ENCODE data around the gene RNF17.
"Not testable (repeated sequence)": the region's sequence is repeated elsewhere in the genome, so short reads cannot be mapped to it uniquely, and the experiment has no call there.

RNF17 gene

DNA sequence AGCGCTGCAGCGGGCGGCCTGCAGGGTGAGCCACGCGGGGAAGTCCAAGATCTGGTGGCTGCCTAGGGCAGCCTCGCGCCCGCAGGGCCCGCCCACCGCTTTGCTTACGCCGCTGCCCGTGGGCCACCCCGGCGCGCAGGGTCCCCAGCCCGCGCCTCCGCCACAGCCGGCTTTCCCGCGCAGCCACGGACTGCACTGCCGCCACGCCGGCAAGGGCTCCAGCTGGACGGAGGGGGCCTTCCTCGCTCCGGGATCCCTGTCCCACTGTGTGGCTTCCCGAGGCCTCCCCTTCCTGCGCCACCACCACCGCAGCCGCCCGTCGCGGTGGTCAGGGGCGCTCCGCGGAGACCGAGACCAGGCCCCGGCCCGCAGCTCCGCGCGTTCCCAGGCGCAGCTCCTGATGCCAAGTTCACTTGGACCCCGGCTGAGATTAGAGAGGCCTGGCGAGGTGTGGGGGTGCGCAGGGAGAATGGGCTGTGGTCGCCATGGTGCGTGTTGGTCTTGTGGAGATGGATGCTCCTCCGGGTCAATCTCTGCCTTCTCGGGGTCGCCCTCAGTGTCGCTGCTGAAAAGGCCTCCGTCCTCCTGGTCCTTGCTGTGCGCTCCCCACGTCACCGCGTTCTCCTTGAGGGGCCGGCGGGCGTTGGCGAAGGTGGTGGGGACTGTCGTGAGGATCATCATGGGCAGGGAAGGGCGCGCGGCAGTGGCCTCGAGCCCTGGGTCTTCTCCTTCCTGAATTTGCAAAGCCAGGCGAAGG lies 17.9 kb upstream of the RNF17 start:
- no peak for DNase-seq

DNA sequence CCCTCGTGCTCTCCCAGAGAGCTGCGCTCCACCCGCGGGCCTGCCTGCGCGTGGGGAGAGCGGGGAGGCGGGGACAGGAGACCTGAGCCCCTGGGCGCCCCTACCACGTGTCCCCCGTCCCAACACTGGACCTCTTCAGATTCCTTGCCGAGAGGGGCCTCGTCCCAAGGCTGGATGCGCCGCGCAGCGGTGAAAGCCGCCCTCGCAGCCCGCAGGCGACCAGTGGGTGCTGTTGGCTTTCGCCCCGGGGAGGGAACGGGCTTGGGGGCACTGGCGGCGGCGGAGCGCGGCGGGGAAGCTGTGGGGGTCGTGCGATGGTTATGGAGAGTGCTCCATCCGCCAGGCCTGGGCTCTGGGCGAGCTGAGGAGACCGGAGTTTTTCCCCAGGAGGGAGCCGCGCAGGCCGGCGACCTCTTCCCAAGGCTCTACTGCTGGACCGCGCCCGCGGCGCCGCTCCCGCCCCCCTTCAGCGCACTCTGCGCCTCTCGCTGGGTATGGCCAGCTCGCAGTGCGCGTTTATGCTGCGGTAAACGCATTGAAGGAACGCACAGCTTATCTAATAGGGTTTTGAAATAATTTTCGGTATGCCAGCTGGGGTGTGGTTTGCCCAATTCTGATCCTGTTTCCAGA lies 17.2 kb upstream of the RNF17 start:
- no peak for DNase-seq

DNA sequence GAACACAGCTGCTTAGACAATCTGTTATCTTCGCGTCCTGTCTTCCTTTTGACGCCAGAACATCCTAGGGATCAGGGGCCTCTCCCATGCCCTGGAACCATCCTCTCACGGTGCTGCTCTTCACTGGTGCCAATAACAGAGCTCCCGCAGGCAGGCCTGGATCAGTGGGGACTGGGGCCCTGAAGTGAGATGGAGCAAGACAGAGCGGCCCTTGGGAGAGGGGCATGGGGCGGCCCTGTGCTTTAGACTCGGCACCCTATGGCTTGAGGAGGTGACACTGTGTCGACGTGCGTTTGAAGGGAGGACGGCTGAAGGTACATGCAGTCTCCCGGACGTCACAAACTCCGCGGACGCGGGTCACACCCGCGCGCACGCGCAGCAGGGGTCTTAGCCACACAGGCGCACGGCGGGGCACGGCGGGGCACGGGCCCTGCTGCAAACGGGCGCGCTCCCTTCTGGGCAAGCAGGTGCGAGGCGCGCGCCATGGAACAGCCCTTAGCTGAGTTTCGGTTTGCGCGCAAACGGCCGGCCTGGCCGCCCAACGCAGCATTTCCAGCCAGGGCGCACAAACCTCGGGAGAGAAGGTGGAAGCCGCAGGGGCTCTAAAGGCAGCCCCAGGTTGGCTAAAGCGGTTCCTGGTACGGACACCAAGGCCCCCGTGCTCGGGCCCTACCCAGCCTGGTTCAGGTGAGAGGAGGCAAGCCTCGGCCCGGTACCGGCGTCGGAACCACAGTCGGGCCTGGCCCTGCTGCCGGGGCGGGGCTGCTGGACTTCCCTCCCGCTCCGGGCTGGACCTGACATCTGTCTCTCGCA lies 16.5 kb upstream of the RNF17 start:
- DNase-seq, result no peak

DNA sequence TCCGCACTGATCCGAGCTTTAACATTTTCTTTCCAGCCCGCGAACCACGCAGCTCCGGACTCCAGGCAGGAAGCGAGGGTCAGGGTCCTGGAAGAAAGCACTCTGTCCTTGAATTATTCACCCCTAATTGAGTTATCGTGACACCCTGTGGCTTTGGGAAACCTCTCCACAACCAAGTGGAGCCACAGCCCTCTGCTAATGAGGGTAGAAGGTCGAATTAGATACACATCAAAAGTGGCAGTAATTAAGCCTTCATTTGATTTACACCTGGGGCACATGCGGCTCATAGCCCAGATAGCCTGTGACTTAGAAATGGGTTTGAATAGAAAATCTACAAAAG lies 15.9 kb upstream of the RNF17 start:
- no peak for DNase-seq

DNA sequence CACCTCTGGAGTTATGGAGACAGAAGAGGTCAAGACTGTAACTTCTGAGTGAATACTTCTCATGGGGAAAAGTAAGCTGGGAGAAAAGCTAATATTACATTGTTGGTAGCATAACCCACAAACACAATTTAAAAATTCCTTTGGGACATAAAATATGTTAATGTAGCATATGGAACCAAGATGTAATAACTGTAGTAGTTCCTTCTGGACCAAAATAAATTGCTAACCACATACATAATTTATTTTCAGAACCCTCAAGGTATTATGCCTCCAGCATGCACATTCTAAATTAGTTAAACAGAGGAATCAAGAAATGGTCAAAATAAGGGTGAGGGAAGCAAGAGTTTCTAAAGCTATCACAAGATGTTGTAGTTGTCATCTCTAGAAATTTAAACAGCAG lies 4.8 kb upstream of the RNF17 start:
- DNase-seq, result no peak

DNA sequence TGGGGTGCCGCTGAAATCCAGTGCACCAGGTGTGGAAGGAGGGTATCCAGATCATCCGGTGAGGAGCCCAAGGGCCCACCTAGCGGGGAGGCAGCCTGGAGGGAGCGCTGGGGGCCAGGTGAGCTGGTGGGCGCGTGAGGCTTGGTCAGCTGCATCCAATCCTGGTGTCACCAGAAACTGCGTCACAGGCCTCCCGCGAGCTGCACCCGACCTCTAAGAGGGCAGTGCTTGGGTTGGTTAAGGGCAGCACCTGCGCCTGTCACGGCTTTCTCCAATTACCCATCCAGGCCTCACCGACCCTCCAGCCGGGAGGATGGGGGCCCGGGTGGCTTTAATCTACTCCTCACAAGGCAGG lies 284 bp downstream of the RNF17 start:
- no peak for DNase-seq

DNA sequence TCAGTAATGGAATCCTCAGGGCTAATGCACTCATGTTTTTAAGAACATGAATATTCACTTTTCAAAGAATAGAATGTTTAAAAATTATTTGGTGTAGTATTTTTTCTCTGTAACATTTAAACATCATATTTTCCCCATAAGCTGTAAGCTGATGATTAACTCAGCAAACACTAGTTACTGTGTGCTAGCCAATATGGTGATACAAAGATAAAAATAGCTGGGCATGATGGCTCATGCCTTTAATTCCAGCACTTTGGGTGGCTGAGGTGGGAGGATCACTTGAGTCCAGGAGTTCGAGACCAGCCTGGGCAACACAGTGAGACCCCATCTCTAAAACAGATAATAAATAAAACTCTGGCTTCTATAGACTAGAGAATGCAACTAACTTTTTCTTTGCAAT lies 13.2 kb downstream of the RNF17 start:
- no peak for DNase-seq

DNA sequence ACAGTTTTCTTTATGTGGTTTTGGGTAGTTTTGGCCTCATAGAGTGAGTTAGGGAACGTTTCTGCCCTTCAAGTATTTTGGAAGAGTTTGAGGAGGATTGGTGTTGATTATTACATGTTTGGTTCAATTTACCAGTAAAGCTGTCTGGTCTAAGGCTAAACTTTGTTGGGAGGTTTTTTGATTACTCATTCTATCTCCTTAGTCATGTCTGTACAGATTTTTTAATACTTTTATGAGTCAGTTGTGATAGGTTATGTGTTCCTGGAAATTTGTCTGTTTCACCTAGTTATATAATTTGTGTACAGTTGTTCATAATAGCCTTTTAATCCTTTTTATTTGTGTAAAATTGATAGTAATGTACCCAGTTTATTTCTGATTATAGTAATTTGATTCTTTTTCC lies 20.4 kb downstream of the RNF17 start:
- no peak for DNase-seq

DNA sequence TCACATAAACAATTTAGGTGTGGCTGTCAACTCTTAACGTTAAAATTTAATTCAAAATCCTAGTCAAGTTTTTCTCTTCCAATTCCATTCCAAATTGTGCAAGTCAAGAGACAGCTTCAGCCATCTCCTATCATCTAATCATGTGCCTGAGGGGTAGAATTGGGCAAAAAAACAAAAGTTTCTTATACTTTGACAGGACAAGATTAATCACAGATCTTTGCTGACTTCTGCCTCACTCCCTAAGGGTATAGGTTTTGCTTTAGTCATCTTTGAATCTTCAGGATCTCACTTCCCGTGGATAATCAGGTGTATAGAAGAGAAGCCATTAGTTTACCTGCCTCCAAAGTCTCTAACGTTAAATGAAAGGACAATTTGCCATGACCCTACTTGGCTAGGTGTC lies 24.6 kb downstream of the RNF17 start:
- no peak for DNase-seq

DNA sequence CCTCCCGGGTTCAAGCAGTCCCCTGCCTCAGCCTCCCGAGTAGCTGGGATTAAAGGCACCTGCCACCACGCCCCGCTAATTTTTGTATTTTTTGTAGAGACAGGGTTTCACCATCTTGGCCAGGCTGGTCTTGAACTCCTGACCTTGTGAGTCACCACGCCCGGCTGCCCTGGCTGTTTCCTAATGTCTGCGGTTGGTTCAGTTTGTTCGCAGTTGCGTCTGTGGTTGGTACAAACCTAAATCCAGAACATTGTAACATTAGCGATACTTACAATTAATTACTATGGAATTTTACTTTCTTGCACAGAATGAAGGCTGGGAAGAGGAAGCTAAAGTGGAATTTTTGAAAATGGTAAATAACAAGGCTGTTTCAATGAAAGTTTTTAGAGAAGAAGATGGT lies 38.1 kb downstream of the RNF17 start:
- DNase-seq, result no peak

DNA sequence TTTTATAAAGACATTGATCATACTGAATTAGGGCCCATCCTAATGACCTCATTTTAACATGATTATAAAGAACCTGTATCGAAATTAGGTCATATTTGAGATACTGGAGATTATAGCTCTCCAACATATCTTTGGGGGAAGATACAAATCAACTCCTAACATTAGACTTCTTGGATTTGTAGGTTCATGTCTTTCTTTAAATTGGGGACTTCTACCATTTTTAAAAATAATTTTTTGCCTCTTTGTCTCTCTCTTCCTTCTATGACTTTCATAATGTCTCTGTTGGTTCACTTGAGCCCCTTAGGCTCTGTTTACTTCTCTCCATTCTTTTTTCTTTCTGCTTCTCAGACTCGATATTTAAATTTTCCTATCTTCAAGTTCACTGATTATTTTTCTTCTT lies 57.2 kb downstream of the RNF17 start:
- no peak for DNase-seq

DNA sequence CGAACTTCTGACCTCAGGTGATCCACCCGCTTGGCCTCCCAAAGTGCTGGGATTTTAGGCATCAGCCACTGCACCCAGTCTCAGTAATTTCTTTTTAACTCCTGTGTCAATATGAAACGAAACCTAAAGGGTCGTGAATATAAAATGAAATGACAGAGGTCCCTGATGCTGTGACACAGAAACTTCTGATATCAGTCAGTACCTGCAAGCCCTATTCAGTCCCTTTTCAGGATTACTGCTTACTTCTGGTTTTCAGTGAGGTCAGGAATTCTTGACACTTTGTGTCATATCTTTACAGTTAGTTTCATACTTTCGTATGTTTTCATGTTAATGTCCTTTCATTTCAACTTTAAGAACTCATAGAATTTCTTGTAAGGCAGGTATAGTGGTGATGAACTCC lies 58.7 kb downstream of the RNF17 start:
- DNase-seq, result no peak

DNA sequence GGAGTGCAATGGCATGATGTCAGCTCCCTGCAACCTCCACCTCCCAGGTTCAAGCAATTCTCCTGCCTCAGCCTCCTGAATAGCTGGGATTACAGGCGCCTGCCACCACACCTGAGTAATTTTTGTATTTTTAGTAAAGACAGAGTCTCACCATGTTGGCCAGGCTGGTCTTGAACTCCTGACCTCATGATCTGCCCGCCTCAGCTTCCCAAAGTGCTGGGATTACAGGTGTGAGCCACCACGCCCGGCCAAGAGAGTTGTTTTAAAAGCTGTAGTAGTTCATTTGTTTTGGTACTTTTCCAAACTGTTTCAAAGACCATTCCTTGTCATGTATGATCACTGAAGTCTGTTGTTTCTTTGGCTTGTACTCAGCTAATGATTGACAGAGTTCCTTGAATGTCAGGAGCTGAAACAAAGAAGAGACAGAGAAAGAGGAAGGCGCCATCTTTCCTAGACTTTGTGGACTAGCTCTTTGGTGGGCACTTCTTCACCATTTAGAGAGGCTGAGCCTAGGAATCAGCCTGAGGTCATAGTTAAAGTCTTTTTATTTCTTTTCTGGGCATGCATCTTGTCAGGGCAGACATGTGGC lies 59.2 kb downstream of the RNF17 start:
- not testable (repeated sequence) for DNase-seq

DNA sequence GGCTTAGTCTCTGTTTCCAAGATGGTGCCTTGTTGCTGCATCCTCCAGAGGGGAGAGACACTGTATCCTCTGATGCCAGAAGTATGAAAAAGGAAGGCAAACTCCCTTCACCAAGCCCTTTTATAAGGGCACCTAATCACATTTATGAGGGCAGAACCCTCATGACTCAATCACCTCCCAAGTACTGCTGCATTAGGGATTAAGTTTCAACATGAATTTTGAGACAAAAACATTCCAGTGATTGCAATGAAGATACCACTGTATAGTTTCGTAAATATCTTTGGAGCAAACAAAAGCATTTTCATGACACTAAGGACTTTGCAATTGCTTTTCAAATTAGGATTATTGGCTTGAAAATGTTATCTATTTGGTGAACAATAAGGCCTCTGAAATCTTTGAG lies 63.8 kb downstream of the RNF17 start:
- no peak for DNase-seq

DNA sequence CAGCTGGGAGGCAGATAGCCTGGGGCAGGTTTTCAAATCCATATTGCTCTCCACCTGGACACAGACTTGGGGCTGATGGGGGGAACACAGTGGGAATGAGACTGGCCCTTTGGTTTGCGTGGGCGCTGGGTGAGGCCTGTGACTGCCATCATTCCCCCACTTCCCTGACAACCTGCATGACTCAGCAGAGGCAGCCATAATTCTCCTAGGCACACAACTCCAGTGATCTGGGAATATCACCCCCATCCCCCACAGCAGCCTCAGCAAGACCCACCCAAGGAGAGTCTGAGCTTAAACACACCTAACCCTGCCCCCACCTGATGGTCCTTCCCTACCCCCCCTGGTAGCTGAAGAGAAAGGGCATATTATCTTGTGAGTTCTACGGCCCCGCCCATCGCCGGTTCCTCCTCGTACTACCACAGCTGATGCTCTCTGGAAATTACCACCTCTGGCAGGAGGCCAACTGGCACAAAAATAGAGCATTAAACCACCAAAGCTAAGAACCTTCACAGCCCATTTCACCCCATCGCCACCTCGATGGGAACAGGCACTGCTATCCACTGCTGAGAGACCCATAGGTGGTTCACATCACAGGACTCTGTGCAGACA lies 71.0 kb downstream of the RNF17 start:
- DNase-seq, result no peak

DNA sequence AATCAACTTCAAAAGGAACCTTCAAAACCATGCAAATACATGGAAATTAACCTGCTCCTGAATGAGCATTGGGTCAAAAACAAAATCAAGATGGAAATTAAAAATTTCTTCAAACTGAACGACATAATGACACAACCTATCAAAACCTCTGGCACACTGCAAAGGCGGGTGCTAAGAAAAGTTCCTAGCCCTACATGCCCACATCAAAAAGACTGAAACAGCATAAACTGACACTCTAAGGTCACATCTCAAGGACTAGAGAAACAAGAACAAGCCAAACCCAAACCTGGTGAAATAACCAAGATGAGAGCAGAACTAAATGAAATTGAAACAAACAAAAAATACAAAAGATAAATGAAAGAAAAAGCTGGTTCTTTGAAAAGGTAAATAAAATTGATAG lies 73.6 kb downstream of the RNF17 start:
- DNase-seq, result not testable (repeated sequence)

DNA sequence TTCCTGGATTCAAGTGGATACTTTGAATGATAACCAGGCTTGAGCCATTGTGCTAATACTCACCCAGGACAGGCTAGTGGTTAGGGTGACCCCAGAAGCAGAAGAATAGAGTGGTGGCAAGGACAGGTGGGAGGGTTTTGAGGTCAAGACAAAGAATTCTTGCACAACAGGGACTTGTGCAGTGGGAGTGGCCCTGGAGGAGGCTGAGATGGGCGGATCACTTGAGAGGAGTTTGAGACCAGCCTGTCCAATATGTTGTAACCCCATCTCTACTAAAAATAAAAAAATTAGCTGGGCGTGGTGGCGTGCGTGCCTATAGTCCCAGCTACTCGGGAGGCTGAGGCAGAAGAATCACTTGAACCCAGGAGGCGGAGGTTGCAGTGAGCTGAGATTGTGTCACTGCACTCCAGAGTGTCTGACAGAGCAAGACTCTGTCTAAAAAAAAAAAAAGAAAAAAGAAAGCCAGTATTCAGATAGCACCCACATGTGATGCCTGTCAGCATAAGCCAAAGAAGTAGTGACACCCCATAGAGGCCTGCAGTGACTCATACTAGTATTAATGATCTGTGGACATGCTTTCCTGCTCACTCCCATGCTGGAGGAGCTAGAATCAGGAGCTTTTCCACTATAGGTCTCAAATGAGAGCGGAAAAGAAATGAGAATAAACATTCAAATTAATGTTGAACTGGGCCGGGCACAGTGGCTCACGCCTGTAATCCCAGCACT lies 78.7 kb downstream of the RNF17 start:
- DNase-seq, result no peak

DNA sequence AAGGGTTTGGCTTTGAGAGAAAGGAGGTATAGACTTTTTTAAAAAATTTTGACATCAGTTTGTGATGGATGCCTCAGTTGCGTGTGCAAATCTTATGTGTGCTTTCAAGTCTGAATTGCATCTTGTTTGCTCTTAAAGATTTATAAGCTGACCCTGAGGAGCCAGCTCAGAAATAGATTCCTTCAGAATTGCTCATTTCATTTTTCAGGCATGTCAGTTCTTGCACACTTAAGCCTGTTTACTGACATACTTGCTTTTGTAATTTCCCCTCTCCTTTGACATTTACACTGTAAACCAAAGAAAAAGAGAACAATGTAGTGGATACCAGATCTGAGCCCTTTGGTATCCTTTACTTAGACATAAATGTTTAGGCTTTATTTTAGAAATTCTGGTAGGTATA lies 87.6 kb downstream of the RNF17 start:
- no peak for DNase-seq

DNA sequence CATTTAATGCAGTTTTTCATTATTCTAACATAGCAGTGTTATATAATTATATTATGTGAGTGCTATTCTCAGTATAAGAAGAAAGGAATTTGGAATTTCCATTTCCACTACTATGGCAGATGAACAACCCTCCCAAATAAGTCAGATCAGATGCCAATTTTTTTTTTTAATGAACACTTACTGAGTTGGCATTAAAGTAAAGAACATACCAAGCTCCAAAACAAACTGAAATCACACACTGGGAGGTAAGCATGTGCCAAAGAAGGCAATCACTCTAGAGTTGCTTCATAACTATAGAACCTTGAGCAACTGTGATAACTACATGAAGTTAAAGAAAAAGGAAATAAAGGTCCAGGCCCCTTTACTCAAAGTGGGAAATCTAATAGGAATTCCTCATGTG lies 90.3 kb downstream of the RNF17 start:
- DNase-seq, result no peak

DNA sequence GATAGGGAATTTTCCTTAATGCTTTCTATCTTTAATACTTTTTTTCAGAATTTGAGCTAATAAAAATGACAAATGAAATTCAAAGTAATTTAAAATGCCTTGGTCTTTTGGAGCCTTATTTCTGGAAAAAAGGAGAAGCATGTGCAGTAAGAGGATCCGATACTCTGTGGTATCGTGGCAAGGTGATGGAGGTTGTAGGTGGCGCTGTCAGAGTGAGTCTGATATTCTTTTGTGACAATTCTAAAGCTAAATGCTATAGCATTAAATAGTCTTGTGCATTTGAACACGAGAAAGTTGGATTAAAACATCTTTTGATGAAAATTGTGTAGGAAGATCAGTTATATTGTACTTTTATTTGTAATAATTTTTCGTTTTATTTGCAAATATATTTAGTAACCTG lies 95.0 kb downstream of the RNF17 start:
- no peak for DNase-seq

DNA sequence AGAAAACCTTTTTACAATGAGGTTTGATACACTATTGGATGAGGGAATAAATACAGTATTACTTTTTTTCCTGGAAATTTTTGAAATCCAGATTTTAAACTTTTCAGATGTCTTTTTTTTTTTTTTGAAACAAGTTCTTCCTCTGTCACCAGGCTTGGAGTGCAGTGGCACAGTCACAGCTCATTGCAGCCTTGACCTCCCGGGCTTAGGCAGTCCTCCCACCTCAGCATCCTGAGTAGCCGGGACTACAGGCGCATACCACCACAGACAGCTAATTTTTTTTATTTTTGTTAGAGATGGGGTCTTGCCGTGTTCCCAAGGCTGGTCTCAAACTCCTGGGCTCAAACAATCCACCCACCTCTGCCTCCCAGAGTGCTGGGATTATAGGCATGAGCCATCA lies 96.8 kb downstream of the RNF17 start:
- no peak for DNase-seq

DNA sequence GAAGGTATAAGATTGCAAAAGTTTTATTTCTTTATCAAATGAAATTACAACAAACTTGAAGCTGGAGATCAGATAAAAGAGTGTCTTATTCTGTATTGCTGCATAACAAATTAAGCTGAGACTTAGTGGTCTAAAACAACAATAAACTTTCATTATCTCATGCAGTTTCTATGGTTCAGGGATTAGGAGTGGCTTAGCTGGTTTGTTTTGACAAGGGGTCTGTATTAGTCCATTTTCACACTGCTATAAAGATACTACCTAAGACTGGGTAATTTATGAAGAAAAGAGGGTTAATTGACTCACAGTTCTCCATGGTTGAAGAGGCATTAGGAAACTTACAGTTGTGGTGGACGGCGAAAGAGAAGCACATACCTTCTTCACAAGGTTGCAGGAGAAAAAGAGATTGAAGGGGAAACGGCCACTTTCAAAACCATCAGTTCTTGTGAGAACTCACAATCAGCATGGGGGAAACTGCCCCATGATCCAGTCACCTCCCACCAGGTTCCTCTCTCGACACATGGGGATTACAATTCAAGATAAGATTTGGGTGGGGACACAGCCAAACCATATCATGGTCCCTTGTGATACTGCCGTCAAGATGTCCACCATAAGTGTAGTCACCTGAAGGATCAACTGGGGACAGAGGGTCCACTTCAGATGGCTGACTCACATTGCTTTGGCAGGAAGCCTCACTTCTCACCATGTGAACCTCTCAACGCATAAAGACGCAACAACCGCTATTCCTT lies 97.8 kb downstream of the RNF17 start:
- DNase-seq, result no peak

All from NCI-H446 treated with DMSO at 0.1 percent for 48 hours (cell line).